Smooth muscle cell of the coronary artery (primary cell): Measurements from ENCODE around the gene CRACDL. TPM values are rescaled to one million over a fixed set of nuclear protein-coding genes. Genes with fewer than 3 reads are reported as not detected.

ENCODE experiments used
- total RNA-seq: library from RNA; depleted of rRNA; stranded (reverse); fragments of >200 nt; gene quantifications from 2 replicates; pipeline ENCODE4 v1.2.3, GENCODE V29; 2014; ENCODE audit warnings: low replicate concordance

Gene CRACDL, protein sequence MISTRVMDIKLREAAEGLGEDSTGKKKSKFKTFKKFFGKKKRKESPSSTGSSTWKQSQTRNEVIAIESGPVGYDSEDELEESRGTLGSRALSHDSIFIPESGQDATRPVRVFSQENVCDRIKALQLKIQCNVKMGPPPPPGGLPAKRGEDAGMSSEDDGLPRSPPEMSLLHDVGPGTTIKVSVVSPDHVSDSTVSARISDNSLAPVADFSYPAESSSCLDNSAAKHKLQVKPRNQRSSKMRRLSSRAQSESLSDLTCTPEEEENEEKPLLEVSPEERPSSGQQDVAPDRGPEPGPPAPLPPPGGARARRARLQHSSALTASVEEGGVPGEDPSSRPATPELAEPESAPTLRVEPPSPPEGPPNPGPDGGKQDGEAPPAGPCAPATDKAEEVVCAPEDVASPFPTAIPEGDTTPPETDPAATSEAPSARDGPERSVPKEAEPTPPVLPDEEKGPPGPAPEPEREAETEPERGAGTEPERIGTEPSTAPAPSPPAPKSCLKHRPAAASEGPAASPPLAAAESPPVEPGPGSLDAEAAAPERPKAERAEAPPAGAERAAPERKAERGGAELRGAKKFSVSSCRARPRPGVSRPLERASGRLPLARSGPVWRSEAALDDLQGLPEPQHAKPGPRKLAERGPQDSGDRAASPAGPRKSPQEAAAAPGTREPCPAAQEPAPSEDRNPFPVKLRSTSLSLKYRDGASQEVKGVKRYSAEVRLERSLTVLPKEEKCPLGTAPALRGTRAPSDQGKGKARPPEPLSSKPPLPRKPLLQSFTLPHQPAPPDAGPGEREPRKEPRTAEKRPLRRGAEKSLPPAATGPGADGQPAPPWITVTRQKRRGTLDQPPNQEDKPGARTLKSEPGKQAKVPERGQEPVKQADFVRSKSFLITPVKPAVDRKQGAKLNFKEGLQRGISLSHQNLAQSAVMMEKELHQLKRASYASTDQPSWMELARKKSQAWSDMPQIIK
- 1.2 TPM in 1 of 2 replicates, not detected in the other for total RNA-seq

DNA sequence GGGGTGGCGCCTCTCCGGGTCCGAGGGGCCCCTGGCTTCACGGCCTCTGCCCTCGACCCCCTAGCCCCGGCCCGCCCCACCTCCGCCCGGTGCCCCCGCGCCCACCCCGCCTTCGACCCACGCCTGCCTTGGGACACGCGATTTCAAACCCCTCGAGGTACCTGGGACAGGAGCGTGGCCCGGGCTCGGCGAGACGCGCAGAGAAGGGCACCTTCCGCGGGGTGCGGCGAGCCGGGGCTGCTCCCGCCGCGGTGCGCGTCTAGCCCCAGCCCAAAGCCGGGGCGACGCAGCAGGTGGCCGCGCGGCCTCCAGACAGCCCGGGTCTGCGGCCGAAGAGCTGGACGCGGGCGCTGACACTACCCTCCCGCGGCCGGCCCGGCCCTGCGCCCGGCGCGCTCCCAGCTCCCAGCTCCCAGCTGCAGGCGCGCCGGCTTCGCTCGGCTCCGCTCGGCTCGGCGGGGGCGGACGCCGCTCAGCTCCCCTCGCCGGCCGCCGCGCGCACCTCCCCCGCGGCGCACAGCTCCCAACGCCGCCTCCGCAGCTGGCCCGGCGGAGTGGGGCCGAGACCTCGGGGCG, at the start of gene CRACDL:
CRACDL (minus strand) TSS at position 449 of the 576 bp plus-strand sequence. CDS start 89,425 bp downstream, outside the sequence.

Other genes starting within 250 kb of the CRACDL start
- gene MGAT4A, start 205.1 kb downstream of the CRACDL start, total RNA-seq, result 0.08 and 4.6 TPM in 2 replicates
- gene C2orf15, start 205.5 kb upstream of the CRACDL start, total RNA-seq, result 0.12 TPM in 1 of 2 replicates, not detected in the other
- gene TSGA10, start 218.7 kb upstream of the CRACDL start, total RNA-seq, result 2.3 and 2.5 TPM in 2 replicates
- gene LIPT1, start 218.7 kb upstream of the CRACDL start, total RNA-seq, result 3.7 and 8.0 TPM in 2 replicates
- gene MITD1, start 244.8 kb upstream of the CRACDL start, total RNA-seq, result 18.9 and 28.9 TPM in 2 replicates
- gene MRPL30, start 245.0 kb upstream of the CRACDL start, total RNA-seq, result 13.6 and 31.0 TPM in 2 replicates